B cell (primary cell): ENCODE measurements around the gene VTI1A. TPM values are rescaled to one million over a fixed set of nuclear protein-coding genes. Genes with fewer than 3 reads are reported as not detected.

ENCODE experiments used
- ATAC-seq: fragments of 200-7000 bp; cut with Tn5 transposase; one replicate; pipeline ENCODE4 v1.10.0; 2021; ENCODE audit warnings: low read depth, mild to moderate bottlenecking, moderate number of reproducible peaks, moderate library complexity
- CTCF ChIA-PET: fragments of 350-600 bp; sonication (Branson Sonifier 250); formaldehyde crosslinking; loops from one replicate; lab custom pipeline; 2021; ENCODE audit warnings: antibody characterized with exemption, inconsistent platforms; lab: Charles Lee
- POLR2A ChIA-PET: fragments of 350-600 bp; sonication (Branson Sonifier 250); formaldehyde crosslinking; loops from one replicate; lab custom pipeline; 2021; ENCODE audit warnings: antibody characterized with exemption; lab: Charles Lee
- DNase-seq: peaks from one replicate; pipeline ENCODE4 v3.0.0; 2013
- H2AFZ ChIP-seq: 2 replicates; pipeline ENCODE4 v1.6.1; 2012; ENCODE audit warnings: mild to moderate bottlenecking, low read depth, low read length; ENCODE audit not compliant: insufficient read depth, poor library complexity, severe bottlenecking
- H3K27ac ChIP-seq, 2 donors: 1 replicate in 1 of 2; 2 replicates in 1 of 2; pipeline ENCODE4 v1.5.1; 2012 to 2013; ENCODE audit warnings: low read length in 2 of 2, mild to moderate bottlenecking in 2 of 2, moderate library complexity in 1 of 2
- H3K27me3 ChIP-seq, 4 experiments: fragments of 200-600 bp in 1 of 4; sonication (generic) in 1 of 4; replicated peaks in 1 of 4; 1 replicate in 2 of 4; 2 replicates in 2 of 4; pipeline versions ENCODE4 v1.6.1 to v1.7.0; 2013 to 2016; ENCODE audit warnings: low read length in 3 of 4, mild to moderate bottlenecking in 2 of 4, mixed read lengths in 1 of 4, moderate library complexity in 1 of 4; ENCODE audit not compliant: insufficient read depth in 4 of 4, control insufficient read depth in 3 of 4; ENCODE audit errors: control extremely low read depth in 1 of 4
- H3K36me3 ChIP-seq, 2 experiments: replicated peaks in 1 of 2; 1 replicate in 1 of 2; 2 replicates in 1 of 2; pipeline versions ENCODE4 v1.6.1 to v1.7.1; 2013; ENCODE audit warnings: low read length in 1 of 2; ENCODE audit not compliant: insufficient read depth in 2 of 2, control insufficient read depth in 1 of 2; ENCODE audit errors: control extremely low read depth in 1 of 2, extremely low read depth in 1 of 2
- H3K4me1 ChIP-seq, 2 donors: fragments of 200-600 bp in 1 of 2; sonication (generic) in 1 of 2; 1 replicate in 1 of 2; 2 replicates in 1 of 2; pipeline versions ENCODE4 v1.5.1 to v1.6.1; 2013 to 2017; ENCODE audit warnings: low read length in 2 of 2; ENCODE audit not compliant: control insufficient read depth in 2 of 2, insufficient read depth in 2 of 2
- H3K4me2 ChIP-seq: replicated peaks from 2 replicates; pipeline ENCODE3; 2012; ENCODE audit warnings: mild to moderate bottlenecking, low read depth, low read length; ENCODE audit not compliant: poor library complexity, severe bottlenecking
- H3K4me3 ChIP-seq, 5 experiments: fragments of 200-600 bp in 1 of 5; sonication (generic) in 1 of 5; 1 replicate in 3 of 5; 2 replicates in 2 of 5; pipeline versions ENCODE4 v1.5.1 to v1.7.0; 2011 to 2016; ENCODE audit warnings: low read length in 4 of 5, mild to moderate bottlenecking in 4 of 5, low read depth in 2 of 5, control low read depth in 1 of 5, moderate library complexity in 1 of 5; ENCODE audit not compliant: insufficient read depth in 1 of 5; ENCODE audit errors: control extremely low read depth in 1 of 5, extremely low read depth in 1 of 5
- H3K79me2 ChIP-seq: fragments of 200-600 bp; sonication (generic); one replicate; pipeline ENCODE4 v1.6.0; 2016; ENCODE audit warnings: low read length; ENCODE audit not compliant: control insufficient read depth, insufficient read depth
- H3K9ac ChIP-seq: fragments of 200-600 bp; sonication (generic); 2 replicates; pipeline ENCODE4 v1.6.1; 2017; ENCODE audit warnings: mild to moderate bottlenecking, low read length, moderate library complexity
- H3K9me3 ChIP-seq, 3 donors: one replicate each; pipeline versions ENCODE4 v1.6.1 to v1.7.1; 2013; ENCODE audit warnings: low read length in 2 of 3; ENCODE audit not compliant: control insufficient read depth in 2 of 3, insufficient read depth in 1 of 3; ENCODE audit errors: control extremely low read depth in 1 of 3
- H4K20me1 ChIP-seq: 2 replicates; pipeline ENCODE4 v1.6.0; 2012; ENCODE audit warnings: mild to moderate bottlenecking, low read length; ENCODE audit not compliant: insufficient read depth, control insufficient read depth, poor library complexity, severe bottlenecking
- H3K27ac Mint-ChIP-seq: one replicate; pipeline ENCODE4 v1.8.0; 2021; ENCODE audit warnings: mixed read lengths
- H3K27me3 Mint-ChIP-seq: one replicate; pipeline ENCODE4 v1.8.0; 2021; ENCODE audit warnings: mixed read lengths
- H3K4me1 Mint-ChIP-seq: one replicate; pipeline ENCODE4 v1.8.0; 2021; ENCODE audit warnings: mixed read lengths
- H3K4me3 Mint-ChIP-seq: one replicate; pipeline ENCODE4 v1.8.0; 2021; ENCODE audit warnings: mixed read lengths
- H3K9me3 Mint-ChIP-seq: one replicate; pipeline ENCODE4 v1.8.0; 2022; ENCODE audit warnings: mixed read lengths; ENCODE audit not compliant: insufficient read depth
- CTCF ChIP-seq: fragments of 200-600 bp; IDR thresholded peaks from one replicate; pipeline ENCODE4 v1.8.0; 2022; ENCODE audit warnings: antibody characterized with exemption, mild to moderate bottlenecking
- EZH2 ChIP-seq: IDR thresholded peaks from 2 replicates; pipeline ENCODE4 v1.6.1; 2012; ENCODE audit warnings: borderline replicate concordance, low read depth, mild to moderate bottlenecking, moderate library complexity, low read length; ENCODE audit not compliant: insufficient read depth, poor library complexity, severe bottlenecking
- WGBS: methylation state at CpG from one replicate; pipeline ENCODE4 v1.1.5; 2013; ENCODE audit warnings: missing lambda C conversion rate; ENCODE audit not compliant: insufficient coverage; 5-methylcytosine and 5-hydroxymethylcytosine counted together
- intact Hi-C: fragments of 100-400 bp; cut with micrococcal nuclease; formaldehyde crosslinking; loops from one replicate; pipeline ENCODE4 v1.10.0; 2022
- polyA plus RNA-seq: library from polyadenylated mRNA; depleted of rRNA; stranded (reverse); fragments of >200 nt; gene quantifications from 2 replicates; pipeline ENCODE4 v1.2.3, GENCODE V29; 2012
- total RNA-seq, 2 donors: library from RNA; stranded (reverse); fragments of 120-200 nt in 1 of 2; gene quantifications; 1 replicate in 1 of 2; 2 replicates in 1 of 2; pipeline versions ENCODE4 v1.2.3 to v1.2.4, GENCODE V29; 2013 to 2022

Gene VTI1A
- total and polyA plus RNA-seq, 2 donors (not counting 1 experiment from before 2014, with no cell fraction given), result 20.0 to 84.1 TPM

- no peak overlapping the region for H3K4me3 Mint-ChIP-seq
- intact Hi-C loops, result no loop called here
- Histone ChIP-seq H3K27ac (no peak overlapping the region), H3K79me2 (no peaks in the 10 kb centered on the region), H2AFZ (no peak overlapping the region), H3K9ac (no peak overlapping the region), H3K4me1 (no peaks in the 10 kb centered on the region), H4K20me1 (no peaks in the 10 kb centered on the region), H3K9me3 (no peaks in the 10 kb centered on the region), H3K4me2 (no peak overlapping the region), H3K4me3 (no peak overlapping the region), H3K27me3 (no peaks in the 10 kb centered on the region), H3K36me3 (peaks cover 2 to 10% of the 10 kb centered on the region in 2 experiments)
- CTCF ChIA-PET, result interaction anchor here (1.2 kb wide), 1 partner anchor 49 kb away, joined by 3 read pairs; no protein-coding TSS in a partner anchor
- no peaks in the 10 kb centered on the region for H3K27me3 Mint-ChIP-seq
- H3K27ac Mint-ChIP-seq, result no peak overlapping the region
- TF ChIP-seq CTCF (no peak), EZH2 (no peak)
- POLR2A ChIA-PET, result no interaction called here
- no CpG with 5 or more reads among the region's 2 CpGs for WGBS
- DNase-seq (no peak), ATAC-seq (no peak)
- H3K9me3 Mint-ChIP-seq, result no peaks in the 10 kb centered on the region
- no peaks in the 10 kb centered on the region for H3K4me1 Mint-ChIP-seq
These were observed 265.5 kb downstream of the VTI1A start for GRCh38 chr10:112712536-112712935.

DNA sequence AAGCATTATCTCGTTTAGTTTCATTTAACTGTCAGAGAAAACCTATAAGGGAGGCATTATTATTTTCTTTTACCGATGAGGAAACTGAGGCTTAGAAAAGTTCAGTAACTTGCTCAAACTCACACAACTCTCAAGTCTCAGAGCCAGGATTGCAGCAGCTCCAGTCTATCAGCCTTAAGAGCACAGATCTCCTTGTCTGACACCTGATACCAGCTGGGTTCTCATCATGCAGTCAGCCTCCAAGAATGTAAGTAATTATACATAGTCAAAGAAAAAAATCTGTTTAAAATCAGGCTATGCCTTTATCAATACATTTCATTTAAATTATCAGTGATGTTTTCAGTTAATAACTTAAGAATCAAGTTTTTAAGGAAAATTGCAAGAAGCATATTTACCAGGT lies 266.4 kb downstream of the VTI1A start:
- Mint-ChIP-seq H3K9me3 (no peaks in the 10 kb centered on the region), H3K4me3 (no peak overlapping the region), H3K27ac (no peak overlapping the region), H3K27me3 (no peaks in the 10 kb centered on the region), H3K4me1 (no peaks in the 10 kb centered on the region)
- no CpG with 5 or more reads among the region's 2 CpGs for WGBS
- no peak for DNase-seq
- ChIA-PET CTCF (no interaction called here), POLR2A (no interaction called here)
- Histone ChIP-seq H4K20me1 (no peaks in the 10 kb centered on the region), H2AFZ (no peak overlapping the region), H3K27ac (no peak overlapping the region), H3K9me3 (no peaks in the 10 kb centered on the region), H3K36me3 (peaks cover 2 to 10% of the 10 kb centered on the region in 2 experiments), H3K27me3 (no peaks in the 10 kb centered on the region), H3K4me3 (no peak overlapping the region), H3K79me2 (no peaks in the 10 kb centered on the region), H3K4me1 (no peaks in the 10 kb centered on the region), H3K4me2 (no peak overlapping the region), H3K9ac (no peak overlapping the region)
- intact Hi-C loops, result no loop called here
- ATAC-seq, result no peak
- no peak for TF ChIP-seq CTCF
- TF ChIP-seq EZH2, result no peak
